Breast epithelium (tissue), 3 donors: ENCODE data around the gene LONP2.

ENCODE experiments used
- CTCF ChIP-seq, 3 donors: fragments of 450-650 bp; IDR thresholded peaks; one replicate each; pipeline ENCODE4 v1.5.1; 2016 to 2017; ENCODE audit warnings: antibody characterized with exemption in 3 of 3, mild to moderate bottlenecking in 3 of 3, moderate library complexity in 3 of 3
- POLR2AphosphoS5 ChIP-seq, 3 donors: sonication (generic); formaldehyde crosslinking; IDR thresholded peaks; one replicate each; pipeline ENCODE4 v1.6.1; 2017; ENCODE audit warnings: antibody characterized with exemption in 3 of 3

DNA sequence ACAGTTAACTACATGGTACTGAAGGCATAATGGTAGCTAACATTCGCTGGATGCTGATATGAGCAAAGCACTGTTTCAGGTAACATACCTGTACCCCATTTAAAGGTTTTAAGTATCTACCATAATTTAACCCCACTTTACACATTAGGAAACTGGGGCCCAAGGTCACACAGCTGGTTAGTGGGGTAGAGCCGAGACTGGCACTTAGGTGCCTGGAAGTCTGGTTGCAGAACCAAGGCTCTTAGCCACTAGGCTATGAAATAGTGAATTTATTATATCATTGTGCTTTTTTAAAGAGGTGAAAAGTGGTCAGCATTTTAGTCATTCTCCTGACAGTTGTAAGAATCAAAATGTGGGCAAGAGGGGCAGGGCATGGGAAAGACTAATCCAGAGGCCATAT lies 115.9 kb downstream of the LONP2 start:
- TF ChIP-seq POLR2AphosphoS5 (IDR thresholded peaks at IDR 0.05) (no peak), CTCF (IDR thresholded peaks at IDR 0.05) (no peak)
